ENCODE results near the gene GALNT16. TPM values are rescaled to one million over a fixed set of nuclear protein-coding genes. Genes with fewer than 3 reads are reported as not detected.

GALNT16 gene
- total RNA-seq, 4 donors from 2014 or later: 2.1 to 35.9 (median 11.5) TPM

DNA sequence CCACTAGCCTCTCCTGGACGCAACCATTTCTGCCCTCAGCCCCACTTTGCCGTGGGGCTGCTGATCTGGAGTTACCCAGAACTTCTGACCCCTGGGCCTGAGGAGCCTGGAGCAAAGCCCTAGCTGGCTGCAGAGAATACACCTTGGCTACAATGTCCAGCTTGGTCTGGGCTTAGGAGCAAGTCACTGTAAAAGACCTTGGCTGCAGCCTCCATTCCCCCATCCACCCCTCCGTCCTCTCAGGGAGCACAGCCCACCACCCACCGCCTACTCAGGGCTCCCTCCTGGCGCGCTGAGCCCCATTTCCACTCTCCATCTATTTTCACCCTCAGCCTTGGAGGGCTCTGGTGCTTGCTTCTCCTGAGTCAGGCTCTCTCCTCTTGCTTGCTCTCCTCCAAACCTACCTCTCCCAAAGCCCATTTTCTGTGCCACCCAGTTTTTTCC is 95.2 kb downstream of the GALNT16 start:
- TF ChIP-seq POLR2A (IDR thresholded peaks at IDR 0.05): no peak
- TF ChIP-seq, protein P1, sequence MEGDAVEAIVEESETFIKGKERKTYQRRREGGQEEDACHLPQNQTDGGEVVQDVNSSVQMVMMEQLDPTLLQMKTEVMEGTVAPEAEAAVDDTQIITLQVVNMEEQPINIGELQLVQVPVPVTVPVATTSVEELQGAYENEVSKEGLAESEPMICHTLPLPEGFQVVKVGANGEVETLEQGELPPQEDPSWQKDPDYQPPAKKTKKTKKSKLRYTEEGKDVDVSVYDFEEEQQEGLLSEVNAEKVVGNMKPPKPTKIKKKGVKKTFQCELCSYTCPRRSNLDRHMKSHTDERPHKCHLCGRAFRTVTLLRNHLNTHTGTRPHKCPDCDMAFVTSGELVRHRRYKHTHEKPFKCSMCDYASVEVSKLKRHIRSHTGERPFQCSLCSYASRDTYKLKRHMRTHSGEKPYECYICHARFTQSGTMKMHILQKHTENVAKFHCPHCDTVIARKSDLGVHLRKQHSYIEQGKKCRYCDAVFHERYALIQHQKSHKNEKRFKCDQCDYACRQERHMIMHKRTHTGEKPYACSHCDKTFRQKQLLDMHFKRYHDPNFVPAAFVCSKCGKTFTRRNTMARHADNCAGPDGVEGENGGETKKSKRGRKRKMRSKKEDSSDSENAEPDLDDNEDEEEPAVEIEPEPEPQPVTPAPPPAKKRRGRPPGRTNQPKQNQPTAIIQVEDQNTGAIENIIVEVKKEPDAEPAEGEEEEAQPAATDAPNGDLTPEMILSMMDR (IDR thresholded peaks at IDR 0.05): no peak
- Histone ChIP-seq H3K4me1 (peaks cover 0 to 4% of the 10 kb centered on the region in 2 donors), H3K27ac (peak overlapping the region; percentile 49 to 78), H3K4me3 (no peak overlapping the region), H3K36me3 (no peaks in the 10 kb centered on the region), H3K9me3 (no peaks in the 10 kb centered on the region), H3K27me3 (no peaks in the 10 kb centered on the region)
- intact Hi-C loops (cut with DNase I; ENCODE audit: low total_unique reads): no loop called here
- DNase-seq: no peak

DNA sequence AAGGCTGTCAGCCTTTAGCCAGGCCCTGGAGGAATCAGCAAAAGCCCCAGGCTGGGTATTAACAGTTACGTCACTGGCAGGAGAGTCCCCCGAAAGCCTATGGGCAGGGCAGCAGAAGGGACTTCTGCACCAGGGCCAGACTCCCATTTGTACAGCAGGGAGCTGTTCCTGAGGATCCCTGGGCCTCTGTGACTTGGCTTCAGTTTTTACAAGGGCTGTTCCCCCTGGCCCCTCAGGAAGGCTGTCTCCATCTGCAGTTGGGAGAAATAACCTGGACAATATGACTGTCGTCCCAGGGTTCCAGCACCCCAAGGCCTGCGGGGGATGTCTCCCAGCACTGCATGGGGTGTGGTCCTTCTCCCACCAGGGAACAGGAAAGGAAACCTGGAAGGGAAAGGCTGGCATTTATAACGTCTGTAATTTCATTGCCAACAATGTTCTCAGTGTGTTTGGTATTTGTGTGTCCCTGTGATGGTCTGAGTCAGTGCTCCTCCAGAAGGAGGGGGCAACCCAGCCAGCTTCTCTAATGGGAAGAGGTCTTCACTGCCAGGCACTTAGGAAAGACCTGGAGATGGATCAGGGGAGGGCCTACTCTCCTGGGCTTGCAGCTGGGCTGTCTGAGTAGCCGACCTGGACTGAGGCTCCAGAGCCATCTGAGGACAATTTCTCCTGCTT is 95.8 kb downstream of the GALNT16 start:
- peak; percentile 63 for DNase-seq
- H3K27ac ChIP-seq: peak overlapping the region; percentile 49 to 78
- intact Hi-C loops (cut with DNase I; ENCODE audit: low total_unique reads): no loop called here
- H3K36me3 ChIP-seq: no peaks in the 10 kb centered on the region
- H3K4me1 ChIP-seq: peaks cover 0 to 4% of the 10 kb centered on the region in 2 donors
- no peaks in the 10 kb centered on the region for H3K9me3 ChIP-seq
- TF ChIP-seq, protein P1 (IDR thresholded peaks at IDR 0.05): no peak
- TF ChIP-seq POLR2A (IDR thresholded peaks at IDR 0.05): no peak
- H3K4me3 ChIP-seq: no peak overlapping the region
- H3K27me3 ChIP-seq: no peaks in the 10 kb centered on the region

DNA sequence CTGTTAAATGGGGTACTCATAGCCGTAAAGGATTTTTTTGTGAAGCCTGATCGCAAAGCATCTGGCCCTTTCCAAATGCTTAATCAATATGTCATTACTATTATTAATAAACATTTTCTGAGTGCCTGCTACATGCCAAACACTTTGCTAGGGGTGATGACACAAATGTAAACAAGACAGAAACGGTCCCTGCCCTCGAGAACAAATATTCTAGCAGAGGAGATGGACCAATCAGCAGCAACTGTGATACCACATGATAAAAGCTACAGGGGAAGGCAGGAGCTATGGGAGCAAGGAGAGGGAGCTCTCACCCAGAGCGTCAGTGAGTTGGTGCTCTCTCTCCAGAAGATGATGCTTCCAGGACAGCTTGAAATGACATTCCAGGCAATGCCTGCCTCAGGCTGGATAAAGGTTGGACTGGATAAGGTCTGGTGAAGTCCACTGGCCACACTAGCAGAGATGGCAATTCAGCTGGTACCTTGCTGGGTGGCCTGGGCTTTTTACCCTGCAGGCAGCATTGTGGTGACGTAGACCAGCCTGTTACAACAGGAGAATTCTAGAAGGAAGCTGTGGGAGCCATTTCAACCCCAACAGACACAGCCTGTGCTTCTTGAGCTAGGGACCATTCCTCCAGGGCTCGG is 97.1 kb downstream of the GALNT16 start:
- Histone ChIP-seq H3K9me3 (no peaks in the 10 kb centered on the region), H3K27me3 (no peaks in the 10 kb centered on the region), H3K4me3 (no peak overlapping the region), H3K36me3 (no peaks in the 10 kb centered on the region), H3K4me1 (peaks cover 0 to 4% of the 10 kb centered on the region in 2 donors), H3K27ac (peak overlapping the region in 1 of 2 donors; percentile 78)
- DNase-seq: no peak
- intact Hi-C loops (cut with DNase I; ENCODE audit: low total_unique reads): no loop called here
- TF ChIP-seq POLR2A (IDR thresholded peaks at IDR 0.05): no peak
- TF ChIP-seq, protein P1 (IDR thresholded peaks at IDR 0.05): no peak

DNA sequence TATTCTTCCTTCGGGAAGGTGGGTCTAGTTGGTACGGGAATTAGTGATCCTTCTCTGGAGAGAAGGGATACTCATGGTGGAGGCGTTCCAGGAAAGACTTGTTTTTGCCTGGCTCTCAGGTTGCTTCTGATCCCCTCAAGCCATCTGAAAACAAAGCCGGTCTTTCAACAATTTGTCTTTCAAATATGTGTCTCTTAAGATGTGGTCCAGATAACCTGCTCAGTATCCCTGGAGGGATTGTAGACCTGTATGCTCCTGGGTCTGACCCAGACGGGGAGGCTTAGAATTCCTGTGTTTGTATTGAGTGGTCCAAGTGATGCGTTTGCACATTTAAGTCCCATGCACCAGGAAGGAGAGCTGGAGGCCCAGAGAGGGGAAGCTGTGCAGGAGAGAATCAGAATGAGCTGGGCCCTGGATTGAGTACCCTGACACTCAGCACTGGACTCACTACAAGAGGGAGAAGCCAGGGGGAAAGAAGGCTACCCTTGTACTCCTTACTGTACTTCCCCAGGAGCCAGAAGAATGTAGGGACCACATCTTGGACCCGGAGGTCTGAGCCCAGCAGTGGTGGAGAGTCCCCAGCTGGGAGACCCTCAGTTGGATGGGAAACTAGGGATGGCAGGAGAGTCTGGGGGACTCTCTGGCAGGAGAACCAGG is 97.7 kb downstream of the GALNT16 start:
- no peak overlapping the region for H3K27ac ChIP-seq
- peaks cover 0 to 4% of the 10 kb centered on the region in 2 donors for H3K4me1 ChIP-seq
- no peak for TF ChIP-seq POLR2A (IDR thresholded peaks at IDR 0.05)
- TF ChIP-seq, protein P1 (IDR thresholded peaks at IDR 0.05): no peak
- intact Hi-C loops (cut with DNase I; ENCODE audit: low total_unique reads): no loop called here
- H3K4me3 ChIP-seq: no peak overlapping the region
- no peaks in the 10 kb centered on the region for H3K27me3 ChIP-seq
- no peak for DNase-seq
- no peaks in the 10 kb centered on the region for H3K9me3 ChIP-seq
- no peaks in the 10 kb centered on the region for H3K36me3 ChIP-seq
